PC-3 (cell line): Measurements from ENCODE around the gene HSD17B12.

Experiments
- CTCF ChIP-seq: fragments of 300-600 bp; sonication (generic); conservative IDR thresholded peaks from 2 replicates; pipeline ENCODE4 v1.5.1; 2017; ENCODE audit warnings: antibody characterized with exemption, low read depth, mild to moderate bottlenecking, low read length
- EZH2 ChIP-seq: fragments of 300-600 bp; sonication (generic); IDR thresholded peaks from one replicate; pipeline ENCODE4 v1.6.1; 2017; ENCODE audit warnings: antibody characterized with exemption, mild to moderate bottlenecking, low read length; ENCODE audit not compliant: unreplicated experiment
- EZH2phosphoT487 ChIP-seq: fragments of 300-600 bp; sonication (generic); IDR thresholded peaks from 2 replicates; pipeline ENCODE4 v1.6.1; 2018; ENCODE audit warnings: mild to moderate bottlenecking, antibody characterized with exemption, low read length, borderline replicate concordance

- TF ChIP-seq EZH2phosphoT487 (no peak), CTCF (no peak), EZH2 (no peak)
Observed at GRCh38 chr11:43664295-43664694, 16.2 kb upstream of the HSD17B12 start.
